Measurements from ENCODE around the gene ARHGAP33.
"Not testable (repeated sequence)": the region's sequence is repeated elsewhere in the genome, so short reads cannot be mapped to it uniquely, and the experiment has no call there.

- not testable (repeated sequence) for TF ChIP-seq SMC3 (IDR thresholded peaks at IDR 0.05; ENCODE audit: low read depth, low read length); RFX5 (IDR thresholded peaks at IDR 0.05; ENCODE audit: low read depth, low read length); POLR2A (IDR thresholded peaks at IDR 0.05; ENCODE audit: low read depth, low read length); CHD1 (IDR thresholded peaks at IDR 0.05; ENCODE audit: low read depth, low read length); RAD21 (IDR thresholded peaks at IDR 0.05; ENCODE audit: low read length); CEBPB (IDR thresholded peaks at IDR 0.05; ENCODE audit: low read depth, low read length)
- TF ChIP-seq, protein P1, sequence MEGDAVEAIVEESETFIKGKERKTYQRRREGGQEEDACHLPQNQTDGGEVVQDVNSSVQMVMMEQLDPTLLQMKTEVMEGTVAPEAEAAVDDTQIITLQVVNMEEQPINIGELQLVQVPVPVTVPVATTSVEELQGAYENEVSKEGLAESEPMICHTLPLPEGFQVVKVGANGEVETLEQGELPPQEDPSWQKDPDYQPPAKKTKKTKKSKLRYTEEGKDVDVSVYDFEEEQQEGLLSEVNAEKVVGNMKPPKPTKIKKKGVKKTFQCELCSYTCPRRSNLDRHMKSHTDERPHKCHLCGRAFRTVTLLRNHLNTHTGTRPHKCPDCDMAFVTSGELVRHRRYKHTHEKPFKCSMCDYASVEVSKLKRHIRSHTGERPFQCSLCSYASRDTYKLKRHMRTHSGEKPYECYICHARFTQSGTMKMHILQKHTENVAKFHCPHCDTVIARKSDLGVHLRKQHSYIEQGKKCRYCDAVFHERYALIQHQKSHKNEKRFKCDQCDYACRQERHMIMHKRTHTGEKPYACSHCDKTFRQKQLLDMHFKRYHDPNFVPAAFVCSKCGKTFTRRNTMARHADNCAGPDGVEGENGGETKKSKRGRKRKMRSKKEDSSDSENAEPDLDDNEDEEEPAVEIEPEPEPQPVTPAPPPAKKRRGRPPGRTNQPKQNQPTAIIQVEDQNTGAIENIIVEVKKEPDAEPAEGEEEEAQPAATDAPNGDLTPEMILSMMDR (conservative IDR thresholded peaks at IDR 0.05; ENCODE audit: low read depth, low read length): not testable (repeated sequence)
- TF ChIP-seq, protein P2, sequence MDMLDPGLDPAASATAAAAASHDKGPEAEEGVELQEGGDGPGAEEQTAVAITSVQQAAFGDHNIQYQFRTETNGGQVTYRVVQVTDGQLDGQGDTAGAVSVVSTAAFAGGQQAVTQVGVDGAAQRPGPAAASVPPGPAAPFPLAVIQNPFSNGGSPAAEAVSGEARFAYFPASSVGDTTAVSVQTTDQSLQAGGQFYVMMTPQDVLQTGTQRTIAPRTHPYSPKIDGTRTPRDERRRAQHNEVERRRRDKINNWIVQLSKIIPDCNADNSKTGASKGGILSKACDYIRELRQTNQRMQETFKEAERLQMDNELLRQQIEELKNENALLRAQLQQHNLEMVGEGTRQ (IDR thresholded peaks at IDR 0.05; ENCODE audit: low read depth, low read length): not testable (repeated sequence)
Observed at GRCh38 chr19:35772362-35772761, 3.0 kb upstream of the ARHGAP33 start.

All from IMR-90 (cell line).